Activated CD4-positive, CD25-positive, alpha-beta regulatory T cell treated with anti-CD3 and anti-CD28 coated beads, Interleukin-2, amount 50 U/mL, for 72 hours (primary cell): Measurements from ENCODE around the gene KAT8.

ENCODE experiments used
- DNase-seq: peaks from one replicate; pipeline ENCODE4 v3.0.0; 2021

KAT8 gene

GRCh38 chr16:31108794-31109558 lies 8.5 kb upstream of the KAT8 start:
- DNase-seq: no peak

- no peak for DNase-seq
These were observed 7.8 kb upstream of the KAT8 start for GRCh38 chr16:31109622-31110021.

GRCh38 chr16:31110106-31111034 lies 7.1 kb upstream of the KAT8 start:
- DNase-seq: no peak

- DNase-seq: no peak
These were observed 5.5 kb upstream of the KAT8 start for GRCh38 chr16:31111881-31112466.

- no peak for DNase-seq
These were observed 4.8 kb upstream of the KAT8 start for GRCh38 chr16:31112711-31113110.

- no peak for DNase-seq
These were observed 4.0 kb upstream of the KAT8 start for GRCh38 chr16:31113121-31114120.

- no peak for DNase-seq
These were observed 3.0 kb upstream of the KAT8 start for GRCh38 chr16:31114468-31114867.

- DNase-seq: no peak
These were observed 1.0 kb downstream of the KAT8 start for GRCh38 chr16:31118223-31119155.

GRCh38 chr16:31120129-31120528 lies 2.7 kb downstream of the KAT8 start:
- DNase-seq: no peak

GRCh38 chr16:31125844-31126243 lies 8.4 kb downstream of the KAT8 start:
- no peak for DNase-seq

- DNase-seq: no peak
These were observed 9.7 kb downstream of the KAT8 start for GRCh38 chr16:31127182-31127581.

- no peak for DNase-seq
These were observed 11.5 kb downstream of the KAT8 start for GRCh38 chr16:31128711-31129567.

GRCh38 chr16:31129568-31130335 lies 12.3 kb downstream of the KAT8 start:
- no peak for DNase-seq

GRCh38 chr16:31130336-31130891 lies 12.9 kb downstream of the KAT8 start:
- no peak for DNase-seq

- DNase-seq: no peak
These were observed 13.4 kb downstream of the KAT8 start for GRCh38 chr16:31130899-31131298.

GRCh38 chr16:31131416-31131815 lies 14.0 kb downstream of the KAT8 start:
- no peak for DNase-seq

- no peak for DNase-seq
These were observed 14.4 kb downstream of the KAT8 start for GRCh38 chr16:31131841-31132271.

- DNase-seq: no peak
These were observed 15.0 kb downstream of the KAT8 start for GRCh38 chr16:31132303-31132979.
